Gastroesophageal sphincter (tissue), 3 donors: Measurements from ENCODE around the gene CASP3.
"Not testable (repeated sequence)": the region's sequence is repeated elsewhere in the genome, so short reads cannot be mapped to it uniquely, and the experiment has no call there.

ENCODE experiments used
- CTCF ChIP-seq, 4 experiments: fragments of 200-600 bp in 2 of 4; fragments of 450-650 bp in 2 of 4; sonication (generic) in 1 of 4; IDR thresholded peaks; one replicate each; pipeline ENCODE4 v1.5.1; 2017 to 2019; ENCODE audit warnings: antibody characterized with exemption in 4 of 4, mild to moderate bottlenecking in 2 of 4, moderate library complexity in 2 of 4
- EP300 ChIP-seq: sonication (generic); formaldehyde crosslinking; IDR thresholded peaks from one replicate; pipeline ENCODE4 v1.6.1; 2017; ENCODE audit warnings: antibody characterized with exemption, mild to moderate bottlenecking
- POLR2A ChIP-seq, 2 donors: fragments of 450-650 bp; IDR thresholded peaks; one replicate each; pipeline ENCODE4 v1.6.1; 2017; ENCODE audit warnings: antibody characterized with exemption in 2 of 2, mild to moderate bottlenecking in 2 of 2, moderate library complexity in 1 of 2
- POLR2AphosphoS5 ChIP-seq: sonication (generic); formaldehyde crosslinking; IDR thresholded peaks from one replicate; pipeline ENCODE4 v1.6.1; 2017; ENCODE audit warnings: antibody characterized with exemption

GRCh38 chr4:184624504-184624903 is 24.7 kb downstream of the CASP3 start:
- TF ChIP-seq POLR2A (IDR thresholded peaks at IDR 0.05); CTCF (IDR thresholded peaks at IDR 0.05); POLR2AphosphoS5; EP300: not testable (repeated sequence)
